Skeletal muscle tissue (tissue), 4 donors: ENCODE results near the gene SMU1. TPM values are rescaled to one million over a fixed set of nuclear protein-coding genes. Genes with fewer than 3 reads are reported as not detected.
"Not testable (repeated sequence)": the region's sequence is repeated elsewhere in the genome, so short reads cannot be mapped to it uniquely, and the experiment has no call there.

Experiments
- H3K27ac ChIP-seq: one replicate; pipeline ENCODE4 v1.7.0; 2013; ENCODE audit warnings: mild to moderate bottlenecking, low read depth, low read length, inconsistent platforms
- H3K27me3 ChIP-seq, 3 donors: one replicate each; pipeline ENCODE4 v1.7.0; 2013; ENCODE audit warnings: low read length in 3 of 3; ENCODE audit not compliant: control insufficient read depth in 3 of 3, insufficient read depth in 3 of 3
- H3K36me3 ChIP-seq, 3 donors: one replicate each; pipeline ENCODE4 v1.7.0; 2013; ENCODE audit warnings: low read length in 3 of 3; ENCODE audit not compliant: control insufficient read depth in 3 of 3, insufficient read depth in 3 of 3
- H3K4me1 ChIP-seq, 3 donors: one replicate each; pipeline ENCODE4 v1.7.0; 2013; ENCODE audit warnings: low read length in 3 of 3, mild to moderate bottlenecking in 3 of 3; ENCODE audit not compliant: control insufficient read depth in 3 of 3, insufficient read depth in 3 of 3
- H3K4me3 ChIP-seq, 3 donors: one replicate each; pipeline ENCODE4 v1.7.0; 2013; ENCODE audit warnings: low read length in 3 of 3
- H3K9ac ChIP-seq, 3 donors: one replicate each; pipeline ENCODE4 v1.7.0; 2013; ENCODE audit warnings: low read length in 3 of 3, mild to moderate bottlenecking in 3 of 3, moderate library complexity in 2 of 3, low read depth in 1 of 3
- H3K9me3 ChIP-seq, 3 donors: one replicate each; pipeline ENCODE4 v1.7.0; 2013; ENCODE audit warnings: low read length in 3 of 3; ENCODE audit not compliant: control insufficient read depth in 3 of 3
- total RNA-seq: library from RNA; depleted of rRNA; stranded (reverse); fragments of >200 nt; gene quantifications from one replicate; pipeline ENCODE4 v1.2.3, GENCODE V29; 2014
- donor health status: Osteomylitis.

The SMU1 gene
- total RNA-seq, 1 donor from 2014 or later, result 30.3 TPM

DNA sequence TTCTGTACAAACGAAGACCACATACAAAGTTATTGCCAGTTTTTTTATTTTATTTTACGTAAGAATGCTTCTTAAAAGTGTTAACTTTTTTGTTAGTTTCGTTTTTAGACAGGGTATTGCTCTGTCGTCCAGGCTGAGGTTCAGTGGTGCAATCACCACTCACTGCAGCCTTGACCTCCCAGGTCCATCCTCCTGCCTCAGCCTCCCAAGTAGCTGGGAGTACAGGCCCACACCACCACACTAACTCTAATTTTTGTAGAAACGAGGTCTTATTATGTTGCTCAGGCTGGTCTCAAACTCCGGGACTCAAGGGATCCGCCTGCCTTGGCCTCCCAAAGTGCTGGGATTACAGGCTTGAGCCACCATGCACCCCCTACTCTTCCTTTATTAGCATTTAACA lies 53.7 kb downstream of the SMU1 start:
- Histone ChIP-seq H3K9ac (no peak overlapping the region), H3K4me1 (peaks cover 18 to 33% (median 21%) of the 10 kb centered on the region in 3 donors), H3K27me3 (no peaks in the 10 kb centered on the region), H3K27ac (no peak overlapping the region), H3K4me3 (peak overlapping the region in 1 of 3 donors; percentile 13), H3K9me3 (no peaks in the 10 kb centered on the region), H3K36me3 (peaks cover 2 to 13% (median 11%) of the 10 kb centered on the region in 3 donors)

GRCh38 chr9:33022303-33022702 lies 54.2 kb downstream of the SMU1 start:
- no peak overlapping the region for H3K4me3 ChIP-seq
- H3K36me3 ChIP-seq, result peaks cover 2 to 9% (median 9%) of the 10 kb centered on the region in 3 donors
- no peaks in the 10 kb centered on the region for H3K27me3 ChIP-seq
- no peak overlapping the region for H3K9ac ChIP-seq
- H3K27ac ChIP-seq, result no peak overlapping the region
- H3K9me3 ChIP-seq, result no peaks in the 10 kb centered on the region
- H3K4me1 ChIP-seq, result peaks cover 18 to 33% (median 21%) of the 10 kb centered on the region in 3 donors

DNA sequence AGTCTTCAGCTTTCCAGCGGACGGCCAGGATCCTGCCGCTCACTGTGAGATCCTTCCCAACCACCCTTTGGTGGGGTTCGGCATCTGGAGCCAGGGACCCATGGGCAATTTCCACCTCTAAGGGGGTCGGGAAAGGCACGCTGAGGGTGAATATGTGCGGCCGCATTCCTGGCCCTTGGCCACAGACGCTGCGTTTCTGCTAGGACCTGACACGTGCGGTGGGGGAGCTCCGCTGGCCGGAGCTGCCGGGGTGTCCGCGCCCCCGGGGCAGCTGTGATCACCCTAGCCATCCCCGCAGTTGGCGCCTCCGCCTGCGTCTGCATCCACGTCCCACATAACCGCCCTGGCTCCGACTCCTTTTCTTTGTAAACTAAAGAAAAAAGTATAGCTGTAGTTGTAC lies 56.7 kb downstream of the SMU1 start:
- Histone ChIP-seq H3K36me3 (peaks cover 0 to 4% (median 4%) of the 10 kb centered on the region in 3 donors), H3K4me1 (peaks cover 12 to 17% (median 13%) of the 10 kb centered on the region in 3 donors)

DNA sequence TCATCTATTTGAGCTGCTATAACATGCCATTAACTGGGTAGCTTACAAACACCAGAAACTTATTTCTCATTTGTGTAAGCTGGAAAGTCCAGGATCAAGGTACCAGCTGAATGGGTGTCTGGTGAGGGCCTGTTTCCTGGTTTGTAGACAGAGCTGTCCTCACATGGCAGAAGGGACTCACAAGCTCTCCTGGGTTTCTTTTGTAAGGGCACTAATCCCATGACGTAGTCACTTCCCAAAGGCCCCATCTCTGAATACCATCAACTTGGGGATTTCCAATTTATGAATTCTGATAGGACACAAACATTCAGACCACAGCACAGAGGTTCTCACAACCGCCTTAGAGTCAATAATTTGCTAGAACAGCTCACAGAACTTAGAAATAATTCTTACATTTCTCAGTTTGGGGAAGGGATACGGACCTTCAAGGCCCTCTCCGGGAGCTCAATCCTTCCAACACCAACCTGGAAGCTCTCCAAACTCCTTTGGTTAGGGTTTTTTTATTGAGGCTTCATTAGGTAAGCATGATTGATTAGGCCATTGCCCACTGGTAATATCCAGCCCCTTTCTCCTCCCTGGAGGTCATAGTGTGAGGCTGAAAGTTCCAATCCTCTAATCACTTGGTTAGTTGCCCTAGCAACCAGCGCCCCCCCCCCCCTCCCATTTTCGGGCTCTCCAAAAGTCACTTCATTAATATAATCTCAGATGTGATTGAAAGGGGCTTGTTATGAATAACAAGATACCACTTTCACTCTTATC lies 59.0 kb downstream of the SMU1 start:
- H3K9ac ChIP-seq, result no peak overlapping the region
- H3K36me3 ChIP-seq, result peaks cover 0 to 4% (median 4%) of the 10 kb centered on the region in 3 donors
- no peaks in the 10 kb centered on the region for H3K9me3 ChIP-seq
- no peaks in the 10 kb centered on the region for H3K27me3 ChIP-seq
- H3K4me1 ChIP-seq, result no peaks in the 10 kb centered on the region
- no peak overlapping the region for H3K27ac ChIP-seq
- H3K4me3 ChIP-seq, result no peak overlapping the region

More for the DNA sequence above, 56.7 kb downstream of the SMU1 start:
- H3K9me3 ChIP-seq, result no peaks in the 10 kb centered on the region
- H3K4me3 ChIP-seq, result no peak overlapping the region
- H3K9ac ChIP-seq, result no peak overlapping the region
- H3K27me3 ChIP-seq, result no peaks in the 10 kb centered on the region
- H3K27ac ChIP-seq, result no peak overlapping the region

- H3K9ac ChIP-seq, result no peak overlapping the region
- no peaks in the 10 kb centered on the region for H3K27me3 ChIP-seq
- H3K4me1 ChIP-seq, result no peaks in the 10 kb centered on the region
- peaks cover 0 to 3% (median 1%) of the 10 kb centered on the region in 3 donors for H3K36me3 ChIP-seq
- H3K4me3 ChIP-seq, result no peak overlapping the region
- no peak overlapping the region for H3K27ac ChIP-seq
- H3K9me3 ChIP-seq, result no peaks in the 10 kb centered on the region
Measured at GRCh38 chr9:33014665-33015014, 61.8 kb downstream of the SMU1 start.

DNA sequence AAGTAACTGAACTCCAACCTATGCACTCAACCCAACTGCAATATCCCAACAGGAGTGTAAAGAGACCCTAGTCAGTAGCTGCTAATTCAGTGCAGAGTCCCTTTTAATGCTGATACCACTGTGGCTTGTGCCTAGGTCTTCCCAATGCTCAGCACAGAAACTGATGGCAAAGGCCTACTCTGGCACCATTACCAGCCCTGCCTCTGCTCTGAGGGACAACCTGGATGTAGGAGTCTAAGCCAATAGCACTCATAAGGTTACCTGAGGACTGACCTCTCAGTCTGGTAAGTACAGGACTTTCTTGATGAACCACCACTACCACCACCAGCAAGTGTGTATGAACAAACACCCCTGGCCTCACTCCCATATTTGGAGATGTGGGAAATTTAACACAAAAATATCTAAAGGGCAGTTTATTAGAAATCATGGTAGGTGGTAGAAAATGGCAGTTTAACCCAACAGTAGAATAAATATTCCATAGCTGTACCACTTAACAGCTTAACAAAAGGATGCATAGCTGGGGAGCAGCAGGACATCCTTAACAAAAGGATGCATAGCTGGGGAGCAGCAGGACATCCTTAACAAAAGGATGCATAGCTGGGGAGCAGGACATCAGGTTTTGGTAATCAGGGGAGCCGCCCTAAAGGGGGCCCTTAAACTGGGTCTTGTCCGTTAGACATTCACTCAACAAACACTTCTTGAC lies 62.4 kb downstream of the SMU1 start:
- H3K27me3 ChIP-seq, result no peaks in the 10 kb centered on the region
- H3K4me1 ChIP-seq, result no peaks in the 10 kb centered on the region
- no peak overlapping the region for H3K27ac ChIP-seq
- no peak overlapping the region for H3K4me3 ChIP-seq
- H3K9ac ChIP-seq, result no peak overlapping the region
- H3K9me3 ChIP-seq, result no peaks in the 10 kb centered on the region
- H3K36me3 ChIP-seq, result no peaks in the 10 kb centered on the region

DNA sequence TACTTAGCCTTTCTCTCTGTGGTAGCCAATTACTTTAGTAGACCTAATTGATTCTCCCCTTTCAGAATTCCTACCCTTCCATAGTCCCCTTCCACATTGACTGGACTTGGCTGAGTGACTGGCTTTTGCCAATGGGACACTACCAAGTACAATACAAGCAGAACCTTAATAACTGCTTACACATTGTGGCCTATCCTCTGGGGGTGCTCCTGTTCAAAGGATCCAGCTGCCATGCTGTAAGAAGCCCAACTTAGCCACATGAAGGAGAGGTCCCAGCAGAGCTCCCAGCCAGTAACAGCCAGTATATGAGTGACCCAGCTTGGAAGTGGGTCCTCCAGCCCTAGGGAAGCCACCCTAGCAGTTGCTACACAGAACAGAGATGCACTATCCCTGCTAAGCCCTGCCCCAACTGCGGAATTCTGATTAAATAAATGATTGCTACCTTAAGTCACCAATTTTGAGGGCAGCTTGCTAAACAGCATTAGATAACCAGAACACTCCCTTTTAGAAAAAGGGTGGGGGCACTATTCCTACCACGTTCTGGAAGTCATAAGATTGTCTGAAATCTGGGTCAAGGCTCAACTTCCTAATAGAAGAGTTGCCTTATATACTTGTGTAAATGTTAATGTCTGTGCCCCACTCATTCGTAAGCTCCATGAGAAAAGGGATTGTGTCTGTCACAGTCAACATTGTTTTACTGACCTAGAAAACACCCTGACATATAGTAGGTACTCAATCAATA lies 64.0 kb downstream of the SMU1 start:
- Histone ChIP-seq H3K27ac (no peak overlapping the region), H3K9me3 (no peaks in the 10 kb centered on the region), H3K4me3 (no peak overlapping the region), H3K9ac (no peak overlapping the region), H3K4me1 (no peaks in the 10 kb centered on the region), H3K36me3 (no peaks in the 10 kb centered on the region), H3K27me3 (no peaks in the 10 kb centered on the region)

- Histone ChIP-seq H3K36me3 (no peaks in the 10 kb centered on the region), H3K27me3 (no peaks in the 10 kb centered on the region), H3K9me3 (no peaks in the 10 kb centered on the region), H3K27ac (no peak overlapping the region), H3K4me3 (no peak overlapping the region), H3K9ac (no peak overlapping the region), H3K4me1 (no peaks in the 10 kb centered on the region)
Measured at GRCh38 chr9:33011831-33012230, 64.6 kb downstream of the SMU1 start.

GRCh38 chr9:33007755-33008154 lies 68.7 kb downstream of the SMU1 start:
- Histone ChIP-seq H3K36me3 (no peaks in the 10 kb centered on the region), H3K27ac (no peak overlapping the region), H3K9ac (no peak overlapping the region), H3K27me3 (no peaks in the 10 kb centered on the region), H3K9me3 (no peaks in the 10 kb centered on the region), H3K4me1 (no peaks in the 10 kb centered on the region), H3K4me3 (no peak overlapping the region)

DNA sequence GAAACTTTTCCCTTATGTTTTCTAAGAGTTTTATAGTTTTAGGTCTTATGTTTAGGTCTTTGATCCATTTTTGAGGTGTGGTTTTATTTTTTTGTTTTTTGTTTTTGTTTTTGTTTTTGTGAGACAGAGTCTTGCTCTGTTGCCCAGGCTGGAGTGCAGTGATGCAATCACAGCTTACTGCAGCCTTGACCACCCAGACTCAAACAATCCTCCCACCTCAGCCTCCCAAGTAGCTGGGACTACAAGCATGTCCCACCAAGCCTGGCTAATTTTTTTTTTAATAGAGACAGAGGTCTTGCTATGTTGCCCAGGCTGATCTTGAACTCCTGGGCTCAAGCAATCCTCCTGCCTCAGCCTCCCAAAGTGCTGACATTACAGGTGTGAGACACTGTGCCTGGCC lies 71.1 kb downstream of the SMU1 start:
- peaks cover 5 to 13% (median 6%) of the 10 kb centered on the region in 3 donors for H3K4me1 ChIP-seq
- H3K27ac ChIP-seq, H3K9ac ChIP-seq, H3K9me3 ChIP-seq, H3K27me3 ChIP-seq, H3K4me3 ChIP-seq, H3K36me3 ChIP-seq: not testable (repeated sequence)
